ENCODE data around the gene HCFC1R1.

Gene HCFC1R1

DNA sequence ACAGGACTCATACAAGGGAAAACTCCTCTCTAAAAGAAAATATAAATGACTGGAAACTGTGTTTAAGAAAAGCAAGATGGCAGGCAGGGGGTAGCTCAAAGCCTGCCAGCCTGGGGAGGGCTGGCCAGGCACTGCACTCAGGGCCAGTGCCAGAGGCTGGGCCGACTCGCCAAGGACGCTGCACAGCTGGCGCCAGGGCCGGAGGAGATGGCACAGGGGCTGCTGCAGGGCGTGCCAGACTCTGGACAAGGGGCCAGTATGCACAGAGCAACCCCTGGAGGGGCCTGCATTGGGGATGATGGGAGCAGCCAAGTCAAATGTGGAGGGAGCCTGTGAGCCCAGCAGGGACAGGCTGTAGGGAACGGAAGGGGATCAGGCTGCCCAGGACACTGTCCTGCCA is 47.5 kb downstream of the HCFC1R1 start:
- no peak overlapping the region for H3K27ac Mint-ChIP-seq
- peaks cover 8% of the 10 kb centered on the region for H3K4me1 Mint-ChIP-seq (ENCODE audit: low read depth)
- H3K4me3 Mint-ChIP-seq, result no peak overlapping the region
- no peaks in the 10 kb centered on the region for H3K9me3 Mint-ChIP-seq
- H3K36me3 Mint-ChIP-seq (ENCODE audit: low read depth), result peaks cover 4% of the 10 kb centered on the region
- no peaks in the 10 kb centered on the region for H3K27me3 Mint-ChIP-seq (ENCODE audit: low read depth)

GRCh38 chr16:2975161-2975795 is 48.5 kb downstream of the HCFC1R1 start:
- H3K36me3 Mint-ChIP-seq (ENCODE audit: low read depth), result peaks cover 4% of the 10 kb centered on the region
- peaks cover 14% of the 10 kb centered on the region for H3K4me1 Mint-ChIP-seq (ENCODE audit: low read depth)
- H3K9me3 Mint-ChIP-seq, result no peaks in the 10 kb centered on the region
- no peak overlapping the region for H3K27ac Mint-ChIP-seq
- H3K27me3 Mint-ChIP-seq (ENCODE audit: low read depth), result no peaks in the 10 kb centered on the region
- H3K4me3 Mint-ChIP-seq, result no peak overlapping the region

DNA sequence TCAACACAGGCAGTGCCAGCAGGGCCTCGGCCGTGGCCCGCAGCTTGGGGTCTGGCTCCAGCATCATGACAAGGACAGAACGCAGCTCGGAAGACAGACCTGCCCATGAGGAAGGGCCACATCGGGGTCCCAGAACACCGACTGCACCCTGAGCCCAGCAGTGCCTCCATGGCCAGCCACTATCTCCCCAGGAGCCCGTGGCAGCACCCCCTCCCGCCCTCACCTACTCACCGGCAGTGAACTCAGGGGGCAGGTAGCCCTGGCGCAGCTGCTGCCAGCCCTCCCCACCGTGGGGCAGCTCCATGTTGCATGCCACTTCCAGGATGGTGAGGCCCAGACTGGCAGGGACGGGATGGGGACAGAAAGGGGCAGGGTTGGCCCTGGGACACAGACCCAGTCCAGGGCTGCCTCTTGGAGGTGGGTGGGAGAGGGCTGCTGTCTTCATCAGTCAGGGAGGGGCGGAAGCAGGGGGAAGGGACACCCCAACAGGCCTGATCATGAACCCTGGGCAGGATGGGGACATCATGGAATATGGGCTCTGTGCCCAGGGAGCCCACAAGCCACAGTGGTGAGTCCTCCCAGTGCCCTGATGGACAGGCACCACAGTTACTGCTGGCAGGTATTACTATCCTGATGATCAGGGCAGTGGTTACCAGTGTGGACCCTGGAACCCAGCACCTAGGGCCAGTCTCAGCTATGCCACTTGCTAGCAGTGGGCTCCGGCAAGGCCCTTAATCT is 49.3 kb downstream of the HCFC1R1 start:
- Mint-ChIP-seq H3K36me3 (ENCODE audit: low read depth) (peaks cover 4% of the 10 kb centered on the region), H3K9me3 (no peaks in the 10 kb centered on the region), H3K27ac (no peak overlapping the region), H3K4me3 (no peak overlapping the region), H3K4me1 (ENCODE audit: low read depth) (peaks cover 14% of the 10 kb centered on the region), H3K27me3 (ENCODE audit: low read depth) (no peaks in the 10 kb centered on the region)

GRCh38 chr16:2973605-2974318 is 50.0 kb downstream of the HCFC1R1 start:
- no peak overlapping the region for H3K4me3 Mint-ChIP-seq
- H3K4me1 Mint-ChIP-seq (ENCODE audit: low read depth), result peaks cover 16% of the 10 kb centered on the region
- peaks cover under 1% of the 10 kb centered on the region for H3K27me3 Mint-ChIP-seq (ENCODE audit: low read depth)
- no peak overlapping the region for H3K27ac Mint-ChIP-seq
- peaks cover 4% of the 10 kb centered on the region for H3K36me3 Mint-ChIP-seq (ENCODE audit: low read depth)
- H3K9me3 Mint-ChIP-seq, result no peaks in the 10 kb centered on the region

- no peak overlapping the region for H3K27ac Mint-ChIP-seq
Measured at GRCh38 chr16:2973093-2973492, 50.6 kb downstream of the HCFC1R1 start.

More at GRCh38 chr16:2973093-2973492, 50.6 kb downstream of the HCFC1R1 start:
- peaks cover 7% of the 10 kb centered on the region for H3K27me3 Mint-ChIP-seq (ENCODE audit: low read depth)
- H3K4me1 Mint-ChIP-seq (ENCODE audit: low read depth), result peaks cover 21% of the 10 kb centered on the region
- H3K9me3 Mint-ChIP-seq, result no peaks in the 10 kb centered on the region
- H3K36me3 Mint-ChIP-seq (ENCODE audit: low read depth), result peaks cover 4% of the 10 kb centered on the region
- no peak overlapping the region for H3K4me3 Mint-ChIP-seq
